HepG2 (cell line): ENCODE measurements around the gene CLPTM1. TPM values are rescaled to one million over a fixed set of nuclear protein-coding genes. Genes with fewer than 3 reads are reported as not detected.
A peak's percentile ranks its signal among the peaks of the same experiment; 100 is the strongest.

ENCODE experiments used
- FLYWCH1 ChIP-seq: sonication (generic); formaldehyde crosslinking; IDR thresholded peaks from 2 replicates; pipeline ENCODE4 v1.8.1; 2023; ENCODE audit warnings: mild to moderate bottlenecking, missing genetic modification reagents
- FOXO4 ChIP-seq: sonication (generic); formaldehyde crosslinking; conservative IDR thresholded peaks from 2 replicates; pipeline ENCODE4 v1.8.1; 2023; ENCODE audit warnings: missing genetic modification reagents
- HDAC2 ChIP-seq: sonication (generic); formaldehyde crosslinking; IDR thresholded peaks from 2 replicates; pipeline ENCODE4 v1.4.0; 2020; ENCODE audit warnings: missing genetic modification reagents
- HOXA9 ChIP-seq: sonication (generic); formaldehyde crosslinking; IDR thresholded peaks from 2 replicates; pipeline ENCODE4 v1.8.1; 2022; ENCODE audit warnings: missing genetic modification reagents, mild to moderate bottlenecking, moderate library complexity, borderline replicate concordance
- ISL2 ChIP-seq: sonication (generic); formaldehyde crosslinking; IDR thresholded peaks from 2 replicates; pipeline ENCODE4 v1.5.0; 2020; ENCODE audit warnings: missing genetic modification reagents
- JARID2 ChIP-seq: sonication (generic); formaldehyde crosslinking; IDR thresholded peaks from 2 replicates; pipeline ENCODE4 v1.8.1; 2023; ENCODE audit warnings: missing genetic modification reagents, inconsistent platforms; ENCODE audit not compliant: insufficient replicate concordance
- KLF15 ChIP-seq: sonication (generic); formaldehyde crosslinking; IDR thresholded peaks from 2 replicates; pipeline ENCODE4 v1.8.1; 2023; ENCODE audit warnings: borderline replicate concordance, mild to moderate bottlenecking, inconsistent platforms, missing genetic modification reagents, mixed read lengths
- MIXL1 ChIP-seq: IDR thresholded peaks from 2 replicates; pipeline ENCODE4 v1.6.1; 2016
- NFYB ChIP-seq: sonication (generic); formaldehyde crosslinking; IDR thresholded peaks from 2 replicates; pipeline ENCODE4 v1.4.0; 2020; ENCODE audit warnings: missing genetic modification reagents
- RBM39 ChIP-seq: fragments of 200-400 bp; formaldehyde crosslinking; IDR thresholded peaks from one replicate; pipeline ENCODE4 v1.6.1; 2018; ENCODE audit warnings: antibody characterized with exemption, mild to moderate bottlenecking, low read depth, low read length; ENCODE audit not compliant: poor library complexity, severe bottlenecking
- RCOR2 ChIP-seq: IDR thresholded peaks from 2 replicates; pipeline ENCODE4 v1.6.1; 2016; ENCODE audit warnings: missing biosample characterization, missing genetic modification reagents
- RFXAP ChIP-seq: sonication (generic); formaldehyde crosslinking; IDR thresholded peaks from 2 replicates; pipeline ENCODE4 v1.4.0; 2020; ENCODE audit warnings: missing genetic modification reagents, borderline replicate concordance
- RXRA ChIP-seq: sonication (generic); formaldehyde crosslinking; IDR thresholded peaks from 2 replicates; pipeline ENCODE4 v1.5.1; 2020; ENCODE audit warnings: missing genetic modification reagents
- SRSF9 ChIP-seq: fragments of 200-400 bp; formaldehyde crosslinking; IDR thresholded peaks from 2 replicates; pipeline ENCODE4 v1.6.1; 2018; ENCODE audit warnings: borderline replicate concordance, mild to moderate bottlenecking, low read depth, low read length; ENCODE audit not compliant: insufficient read depth, poor library complexity, severe bottlenecking
- TBX2 ChIP-seq: sonication (generic); formaldehyde crosslinking; IDR thresholded peaks from 2 replicates; pipeline ENCODE4 v1.5.0; 2020; ENCODE audit warnings: missing genetic modification reagents, mild to moderate bottlenecking, borderline replicate concordance
- THAP9 ChIP-seq: sonication (generic); formaldehyde crosslinking; IDR thresholded peaks from 2 replicates; pipeline ENCODE4; 2020; ENCODE audit warnings: missing genetic modification reagents, mild to moderate bottlenecking, borderline replicate concordance
- TOPORS ChIP-seq: sonication (generic); formaldehyde crosslinking; IDR thresholded peaks from 2 replicates; pipeline ENCODE4 v1.8.0; 2023; ENCODE audit warnings: mild to moderate bottlenecking, missing genetic modification reagents
- ZBTB7A ChIP-seq: sonication (generic); formaldehyde crosslinking; IDR thresholded peaks from 2 replicates; pipeline ENCODE4 v1.8.0; 2022; ENCODE audit warnings: mild to moderate bottlenecking, missing genetic modification reagents
- ZNF362 ChIP-seq: sonication (generic); formaldehyde crosslinking; IDR thresholded peaks from 2 replicates; pipeline ENCODE4 v1.4.0; 2020; ENCODE audit warnings: missing genetic modification reagents, mild to moderate bottlenecking, borderline replicate concordance
- ZNF414 ChIP-seq: sonication (generic); formaldehyde crosslinking; IDR thresholded peaks from 2 replicates; pipeline ENCODE4 v1.5.0; 2020; ENCODE audit warnings: missing genetic modification reagents
- ZNF543 ChIP-seq: sonication (generic); formaldehyde crosslinking; IDR thresholded peaks from 2 replicates; pipeline ENCODE4 v1.4.0; 2020; ENCODE audit warnings: mild to moderate bottlenecking, missing genetic modification reagents
- ZNF570 ChIP-seq: sonication (generic); formaldehyde crosslinking; IDR thresholded peaks from 2 replicates; pipeline ENCODE4 v1.4.0; 2020; ENCODE audit warnings: mild to moderate bottlenecking, missing genetic modification reagents, borderline replicate concordance
- ZNF678 ChIP-seq: sonication (generic); formaldehyde crosslinking; IDR thresholded peaks from 2 replicates; pipeline ENCODE4 v1.4.0; 2020; ENCODE audit warnings: mild to moderate bottlenecking, missing genetic modification reagents
- ZNF777 ChIP-seq: sonication (generic); formaldehyde crosslinking; IDR thresholded peaks from 2 replicates; pipeline ENCODE4 v1.4.0; 2020; ENCODE audit warnings: missing genetic modification reagents
- polyA plus RNA-seq, 8 experiments: library from polyadenylated mRNA; depleted of rRNA in 3 of 8; stranded (reverse) in 7 of 8; unstranded in 1 of 8; fragments of >200 nt; fragmentation: Illumina TruSeq in 4 of 8; extraction: Trizol in 4 of 8; gene quantifications; 2 replicates each; pipeline versions ENCODE4 v1.2.1 to v1.2.3, GENCODE V29; 2011 to 2016; ENCODE audit warnings: low read depth in 4 of 8, missing spikeins in 1 of 8, mixed read lengths in 1 of 8; ENCODE audit not compliant: insufficient read depth in 1 of 8
- total RNA-seq, 5 experiments: library from RNA; depleted of rRNA; stranded (reverse); fragments of >200 nt; fragmentation: Illumina TruSeq; extraction: Trizol; gene quantifications; 2 replicates each; pipeline ENCODE4 v1.2.3, GENCODE V29; 2016; ENCODE audit warnings: low read depth in 1 of 5

The CLPTM1 gene
- total and polyA plus RNA-seq, 2 of the 13 experiments (the other 11 are each of a cell fraction or from before 2014, with no cell fraction given) = 34.9 to 42.8 TPM

- TF ChIP-seq HDAC2 = peak; percentile 98
- TF ChIP-seq RFXAP (CRISPR knock-in tag) = peak; percentile 98
- TF ChIP-seq TBX2 = peak; percentile 96
- peak; percentile 100 for TF ChIP-seq RXRA
- TF ChIP-seq MIXL1 (CRISPR knock-in tag) = peak; percentile 83
- no peak for TF ChIP-seq THAP9 (CRISPR knock-in tag)
- no peak for TF ChIP-seq KLF15 (CRISPR knock-in tag)
- no peak for TF ChIP-seq ZNF777
- no peak for TF ChIP-seq HOXA9 (CRISPR knock-in tag)
- no peak for TF ChIP-seq SRSF9
- TF ChIP-seq ISL2 (CRISPR knock-in tag) = peak; percentile 91
- no peak; the same call in 1 of the 2 replicates for TF ChIP-seq TOPORS (CRISPR knock-in tag)
- peak; percentile 17; the same call in 1 of the 2 replicates for TF ChIP-seq NFYB (CRISPR knock-in tag)
- TF ChIP-seq ZNF570 = no peak
- TF ChIP-seq FOXO4 = no peak
- peak; percentile 86; the same call in 1 of the 2 replicates for TF ChIP-seq ZNF414 (CRISPR knock-in tag)
- no peak for TF ChIP-seq RBM39
- TF ChIP-seq ZNF678 (CRISPR knock-in tag) = 0 out of 2 replicates have a peak, but pooled peaks have one; percentile 50
- peak; percentile 93; the same call in 1 of the 2 replicates for TF ChIP-seq ZNF543
- TF ChIP-seq ZNF362 (CRISPR knock-in tag) = peak; percentile 89
- peak; percentile 100 for TF ChIP-seq ZBTB7A (CRISPR knock-in tag)
- peak; percentile 86 for TF ChIP-seq RCOR2 (CRISPR knock-in tag)
- no peak for TF ChIP-seq FLYWCH1 (CRISPR knock-in tag)
- TF ChIP-seq JARID2 (CRISPR knock-in tag) = no peak
Observed at GRCh38 chr19:44925114-44925891, 29.9 kb upstream of the CLPTM1 start (continued).
